ENCODE data around the gene COG7. TPM values are rescaled to one million over a fixed set of nuclear protein-coding genes. Genes with fewer than 3 reads are reported as not detected.

COG7 gene
- total and polyA plus RNA-seq, 2 of the 13 experiments (the other 11 are each of a cell fraction or from before 2014, with no cell fraction given): 12.6 to 54.5 TPM

GRCh38 chr16:23498863-23499262 lies 45.9 kb upstream of the COG7 start:
- no peak overlapping the region for H3K4me2 ChIP-seq (ENCODE audit: low read depth, low read length)
- ATAC-seq (no peak), FAIRE-seq (no peak), DNase-seq (ENCODE audit: low spot score) (peak; percentile 44)
- no peaks in the 10 kb centered on the region for H3K9me3 ChIP-seq (ENCODE audit: low read length)
- peaks cover 74% of the 10 kb centered on the region for H3K79me2 ChIP-seq (ENCODE audit: insufficient read depth, low read length)
- H2AFZ ChIP-seq (ENCODE audit: low read length): no peak overlapping the region
- H3K9ac ChIP-seq (ENCODE audit: insufficient read depth, low read depth, low read length): no peak overlapping the region
- 90% methylated on average over 11 of the region's 11 CpGs for WGBS (ENCODE audit: low lambda C conversion rate)
- no peak overlapping the region for H3K27ac ChIP-seq (ENCODE audit: extremely low read length, insufficient read depth, low read length)
- in situ Hi-C loops (cut with HindIII; ENCODE audit: extremely low pct_ligation_motif_present, low pct_unique_long_range_greater_than_20kb): no loop called here
- no TSS peak for BruUV-seq (replicated peaks)
- H3K27me3 ChIP-seq (ENCODE audit: control insufficient read depth in 1 of 2, insufficient read depth in 2 of 2, low read length in 2 of 2): no peaks in the 10 kb centered on the region
- no peak overlapping the region for H3K4me3 ChIP-seq (replicated peaks in 1 of 3; ENCODE audit: insufficient read depth in 1 of 3, low read depth in 2 of 3, low read length in 3 of 3)
- ChIA-PET POLR2A (interaction anchor here (1.2 to 1.6 kb wide), 2 partner anchors 10 to 41 kb away, joined by 4 to 5 read pairs; no protein-coding TSS in a partner anchor), CTCF (ENCODE audit: low intra/inter-chr PET ratio, low total read pairs) (no interaction called here)
- peaks cover 24 to 77% of the 10 kb centered on the region in 2 experiments for H3K36me3 ChIP-seq (replicated peaks in 1 of 2; ENCODE audit: control insufficient read depth in 1 of 2, insufficient read depth in 2 of 2, low read length in 2 of 2)
- peaks cover 68% of the 10 kb centered on the region for H4K20me1 ChIP-seq (ENCODE audit: insufficient read depth, low read length)
- intact Hi-C loops (cut with micrococcal nuclease; ENCODE audit: unreplicated experiment): no loop called here
- H3K4me1 ChIP-seq (ENCODE audit: insufficient read depth, low read length): peaks cover 25% of the 10 kb centered on the region
- TF ChIP-seq PITX1 (CRISPR knock-in tag; IDR thresholded peaks at IDR 0.05) (no peak), SKIL (CRISPR knock-in tag; IDR thresholded peaks at IDR 0.05; ENCODE audit: borderline replicate concordance) (no peak), HNF1A (IDR thresholded peaks at IDR 0.05; ENCODE audit: low read depth) (no peak), HNF1A (CRISPR knock-in tag; IDR thresholded peaks at IDR 0.05; ENCODE audit: borderline replicate concordance) (no peak), SMYD3 (CRISPR knock-in tag; IDR thresholded peaks at IDR 0.05) (no peak), ZNF770 (CRISPR knock-in tag; IDR thresholded peaks at IDR 0.05) (no peak), POLR2G (IDR thresholded peaks at IDR 0.05; ENCODE audit: low read depth, low read length) (no peak), ZNF567 (CRISPR knock-in tag; IDR thresholded peaks at IDR 0.05; ENCODE audit: borderline replicate concordance) (no peak), SIX1 (CRISPR knock-in tag; IDR thresholded peaks at IDR 0.05; ENCODE audit: borderline replicate concordance) (no peak), ZNF430 (CRISPR knock-in tag; IDR thresholded peaks at IDR 0.05) (no peak), KDM3A (CRISPR knock-in tag; IDR thresholded peaks at IDR 0.05; ENCODE audit: low read depth) (no peak), ZNF33B (CRISPR knock-in tag; IDR thresholded peaks at IDR 0.05) (no peak), RARA (CRISPR knock-in tag; IDR thresholded peaks at IDR 0.05) (peak; percentile 67), ZSCAN25 (CRISPR knock-in tag; IDR thresholded peaks at IDR 0.05) (0 out of 2 replicates have a peak, but pooled peaks have one; percentile 49), CREBL2 (CRISPR knock-in tag; IDR thresholded peaks at IDR 0.05; ENCODE audit: borderline replicate concordance) (no peak)

Data from HepG2 (cell line).